ENCODE results near the gene NR3C1. TPM values are rescaled to one million over a fixed set of nuclear protein-coding genes. Genes with fewer than 3 reads are reported as not detected.

NR3C1 gene
- total and polyA plus RNA-seq, 2 of the 13 experiments (the other 11 are each of a cell fraction or from before 2014, with no cell fraction given), result 10.0 to 24.3 TPM

DNA sequence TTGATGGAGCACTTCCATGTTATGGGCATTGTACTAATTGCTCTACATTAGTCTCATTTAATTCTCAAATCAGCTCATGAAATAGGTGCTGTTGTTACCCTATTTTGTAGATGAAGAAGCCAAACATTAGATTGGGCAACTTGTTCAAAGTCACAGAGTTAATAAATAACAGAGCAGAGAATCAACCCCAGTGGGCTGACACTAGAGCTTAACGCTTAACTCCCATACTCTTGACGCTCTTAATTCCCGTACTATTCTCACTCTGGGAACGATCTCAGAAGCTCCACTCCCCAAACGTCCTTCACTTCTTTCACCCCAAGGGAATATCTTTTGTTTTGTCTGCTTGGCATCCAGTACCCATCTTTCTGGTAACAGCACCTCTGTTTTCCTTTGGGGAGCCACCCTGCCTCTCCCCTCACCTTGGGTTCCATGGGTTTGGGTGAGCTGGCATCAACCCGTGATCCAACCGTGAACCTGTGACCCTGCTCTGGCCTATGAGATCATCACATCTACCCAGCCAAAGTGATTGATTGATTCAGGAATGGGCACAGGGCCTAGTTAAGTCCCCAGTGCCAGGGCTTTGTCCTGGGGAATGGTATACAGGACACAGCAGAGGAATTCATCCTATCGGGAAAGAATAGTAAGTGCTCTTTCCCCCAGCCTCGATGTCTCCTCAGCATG lies 169.2 kb downstream of the NR3C1 start (continued):
- TF ChIP-seq, protein P1, sequence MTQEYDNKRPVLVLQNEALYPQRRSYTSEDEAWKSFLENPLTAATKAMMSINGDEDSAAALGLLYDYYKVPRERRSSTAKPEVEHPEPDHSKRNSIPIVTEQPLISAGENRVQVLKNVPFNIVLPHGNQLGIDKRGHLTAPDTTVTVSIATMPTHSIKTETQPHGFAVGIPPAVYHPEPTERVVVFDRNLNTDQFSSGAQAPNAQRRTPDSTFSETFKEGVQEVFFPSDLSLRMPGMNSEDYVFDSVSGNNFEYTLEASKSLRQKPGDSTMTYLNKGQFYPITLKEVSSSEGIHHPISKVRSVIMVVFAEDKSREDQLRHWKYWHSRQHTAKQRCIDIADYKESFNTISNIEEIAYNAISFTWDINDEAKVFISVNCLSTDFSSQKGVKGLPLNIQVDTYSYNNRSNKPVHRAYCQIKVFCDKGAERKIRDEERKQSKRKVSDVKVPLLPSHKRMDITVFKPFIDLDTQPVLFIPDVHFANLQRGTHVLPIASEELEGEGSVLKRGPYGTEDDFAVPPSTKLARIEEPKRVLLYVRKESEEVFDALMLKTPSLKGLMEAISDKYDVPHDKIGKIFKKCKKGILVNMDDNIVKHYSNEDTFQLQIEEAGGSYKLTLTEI (CRISPR knock-in tag; conservative IDR thresholded peaks at IDR 0.05), result no peak
- no peak for TF ChIP-seq ZNF331 (CRISPR knock-in tag; IDR thresholded peaks at IDR 0.05)
- TF ChIP-seq HNF4G (IDR thresholded peaks at IDR 0.05; ENCODE audit: borderline replicate concordance, low read depth, low read length), result peak; percentile 19; the same call in 1 of the 2 replicates
- TF ChIP-seq HNF4G (CRISPR knock-in tag; IDR thresholded peaks at IDR 0.05; ENCODE audit: borderline replicate concordance, low read depth), result no peak
- peak; percentile 63; the same call in 1 of the 2 replicates for TF ChIP-seq ZSCAN31 (CRISPR knock-in tag; IDR thresholded peaks at IDR 0.05; ENCODE audit: low read depth)
- TF ChIP-seq, protein P2, sequence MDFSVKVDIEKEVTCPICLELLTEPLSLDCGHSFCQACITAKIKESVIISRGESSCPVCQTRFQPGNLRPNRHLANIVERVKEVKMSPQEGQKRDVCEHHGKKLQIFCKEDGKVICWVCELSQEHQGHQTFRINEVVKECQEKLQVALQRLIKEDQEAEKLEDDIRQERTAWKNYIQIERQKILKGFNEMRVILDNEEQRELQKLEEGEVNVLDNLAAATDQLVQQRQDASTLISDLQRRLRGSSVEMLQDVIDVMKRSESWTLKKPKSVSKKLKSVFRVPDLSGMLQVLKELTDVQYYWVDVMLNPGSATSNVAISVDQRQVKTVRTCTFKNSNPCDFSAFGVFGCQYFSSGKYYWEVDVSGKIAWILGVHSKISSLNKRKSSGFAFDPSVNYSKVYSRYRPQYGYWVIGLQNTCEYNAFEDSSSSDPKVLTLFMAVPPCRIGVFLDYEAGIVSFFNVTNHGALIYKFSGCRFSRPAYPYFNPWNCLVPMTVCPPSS (IDR thresholded peaks at IDR 0.05), result no peak
- peak; percentile 73 for TF ChIP-seq ZNF747 (CRISPR knock-in tag; IDR thresholded peaks at IDR 0.05; ENCODE audit: borderline replicate concordance)
- TF ChIP-seq, protein P3, sequence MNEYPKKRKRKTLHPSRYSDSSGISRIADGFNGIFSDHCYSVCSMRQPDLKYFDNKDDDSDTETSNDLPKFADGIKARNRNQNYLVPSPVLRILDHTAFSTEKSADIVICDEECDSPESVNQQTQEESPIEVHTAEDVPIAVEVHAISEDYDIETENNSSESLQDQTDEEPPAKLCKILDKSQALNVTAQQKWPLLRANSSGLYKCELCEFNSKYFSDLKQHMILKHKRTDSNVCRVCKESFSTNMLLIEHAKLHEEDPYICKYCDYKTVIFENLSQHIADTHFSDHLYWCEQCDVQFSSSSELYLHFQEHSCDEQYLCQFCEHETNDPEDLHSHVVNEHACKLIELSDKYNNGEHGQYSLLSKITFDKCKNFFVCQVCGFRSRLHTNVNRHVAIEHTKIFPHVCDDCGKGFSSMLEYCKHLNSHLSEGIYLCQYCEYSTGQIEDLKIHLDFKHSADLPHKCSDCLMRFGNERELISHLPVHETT (CRISPR knock-in tag; conservative IDR thresholded peaks at IDR 0.05), result no peak
- TF ChIP-seq MAFF (IDR thresholded peaks at IDR 0.05; ENCODE audit: low read depth, low read length), result no peak
- no peak for TF ChIP-seq THAP11 (CRISPR knock-in tag; IDR thresholded peaks at IDR 0.05)
- TF ChIP-seq, protein P4, sequence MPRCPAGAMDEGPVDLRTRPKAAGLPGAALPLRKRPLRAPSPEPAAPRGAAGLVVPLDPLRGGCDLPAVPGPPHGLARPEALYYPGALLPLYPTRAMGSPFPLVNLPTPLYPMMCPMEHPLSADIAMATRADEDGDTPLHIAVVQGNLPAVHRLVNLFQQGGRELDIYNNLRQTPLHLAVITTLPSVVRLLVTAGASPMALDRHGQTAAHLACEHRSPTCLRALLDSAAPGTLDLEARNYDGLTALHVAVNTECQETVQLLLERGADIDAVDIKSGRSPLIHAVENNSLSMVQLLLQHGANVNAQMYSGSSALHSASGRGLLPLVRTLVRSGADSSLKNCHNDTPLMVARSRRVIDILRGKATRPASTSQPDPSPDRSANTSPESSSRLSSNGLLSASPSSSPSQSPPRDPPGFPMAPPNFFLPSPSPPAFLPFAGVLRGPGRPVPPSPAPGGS (CRISPR knock-in tag; IDR thresholded peaks at IDR 0.05), result no peak
- TF ChIP-seq, protein P5, sequence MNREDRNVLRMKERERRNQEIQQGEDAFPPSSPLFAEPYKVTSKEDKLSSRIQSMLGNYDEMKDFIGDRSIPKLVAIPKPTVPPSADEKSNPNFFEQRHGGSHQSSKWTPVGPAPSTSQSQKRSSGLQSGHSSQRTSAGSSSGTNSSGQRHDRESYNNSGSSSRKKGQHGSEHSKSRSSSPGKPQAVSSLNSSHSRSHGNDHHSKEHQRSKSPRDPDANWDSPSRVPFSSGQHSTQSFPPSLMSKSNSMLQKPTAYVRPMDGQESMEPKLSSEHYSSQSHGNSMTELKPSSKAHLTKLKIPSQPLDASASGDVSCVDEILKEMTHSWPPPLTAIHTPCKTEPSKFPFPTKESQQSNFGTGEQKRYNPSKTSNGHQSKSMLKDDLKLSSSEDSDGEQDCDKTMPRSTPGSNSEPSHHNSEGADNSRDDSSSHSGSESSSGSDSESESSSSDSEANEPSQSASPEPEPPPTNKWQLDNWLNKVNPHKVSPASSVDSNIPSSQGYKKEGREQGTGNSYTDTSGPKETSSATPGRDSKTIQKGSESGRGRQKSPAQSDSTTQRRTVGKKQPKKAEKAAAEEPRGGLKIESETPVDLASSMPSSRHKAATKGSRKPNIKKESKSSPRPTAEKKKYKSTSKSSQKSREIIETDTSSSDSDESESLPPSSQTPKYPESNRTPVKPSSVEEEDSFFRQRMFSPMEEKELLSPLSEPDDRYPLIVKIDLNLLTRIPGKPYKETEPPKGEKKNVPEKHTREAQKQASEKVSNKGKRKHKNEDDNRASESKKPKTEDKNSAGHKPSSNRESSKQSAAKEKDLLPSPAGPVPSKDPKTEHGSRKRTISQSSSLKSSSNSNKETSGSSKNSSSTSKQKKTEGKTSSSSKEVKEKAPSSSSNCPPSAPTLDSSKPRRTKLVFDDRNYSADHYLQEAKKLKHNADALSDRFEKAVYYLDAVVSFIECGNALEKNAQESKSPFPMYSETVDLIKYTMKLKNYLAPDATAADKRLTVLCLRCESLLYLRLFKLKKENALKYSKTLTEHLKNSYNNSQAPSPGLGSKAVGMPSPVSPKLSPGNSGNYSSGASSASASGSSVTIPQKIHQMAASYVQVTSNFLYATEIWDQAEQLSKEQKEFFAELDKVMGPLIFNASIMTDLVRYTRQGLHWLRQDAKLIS (CRISPR knock-in tag; IDR thresholded peaks at IDR 0.05), result no peak
- TF ChIP-seq, protein P6, sequence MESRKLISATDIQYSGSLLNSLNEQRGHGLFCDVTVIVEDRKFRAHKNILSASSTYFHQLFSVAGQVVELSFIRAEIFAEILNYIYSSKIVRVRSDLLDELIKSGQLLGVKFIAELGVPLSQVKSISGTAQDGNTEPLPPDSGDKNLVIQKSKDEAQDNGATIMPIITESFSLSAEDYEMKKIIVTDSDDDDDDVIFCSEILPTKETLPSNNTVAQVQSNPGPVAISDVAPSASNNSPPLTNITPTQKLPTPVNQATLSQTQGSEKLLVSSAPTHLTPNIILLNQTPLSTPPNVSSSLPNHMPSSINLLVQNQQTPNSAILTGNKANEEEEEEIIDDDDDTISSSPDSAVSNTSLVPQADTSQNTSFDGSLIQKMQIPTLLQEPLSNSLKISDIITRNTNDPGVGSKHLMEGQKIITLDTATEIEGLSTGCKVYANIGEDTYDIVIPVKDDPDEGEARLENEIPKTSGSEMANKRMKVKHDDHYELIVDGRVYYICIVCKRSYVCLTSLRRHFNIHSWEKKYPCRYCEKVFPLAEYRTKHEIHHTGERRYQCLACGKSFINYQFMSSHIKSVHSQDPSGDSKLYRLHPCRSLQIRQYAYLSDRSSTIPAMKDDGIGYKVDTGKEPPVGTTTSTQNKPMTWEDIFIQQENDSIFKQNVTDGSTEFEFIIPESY (CRISPR knock-in tag; IDR thresholded peaks at IDR 0.05), result no peak
- TF ChIP-seq, protein P7, sequence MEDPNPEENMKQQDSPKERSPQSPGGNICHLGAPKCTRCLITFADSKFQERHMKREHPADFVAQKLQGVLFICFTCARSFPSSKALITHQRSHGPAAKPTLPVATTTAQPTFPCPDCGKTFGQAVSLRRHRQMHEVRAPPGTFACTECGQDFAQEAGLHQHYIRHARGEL (CRISPR knock-in tag; IDR thresholded peaks at IDR 0.05), result no peak
- peak; percentile 55; the same call in 1 of the 2 replicates for TF ChIP-seq NCOR1 (IDR thresholded peaks at IDR 0.05; ENCODE audit: borderline replicate concordance, low read length)
- TF ChIP-seq SOX6 (IDR thresholded peaks at IDR 0.05), result no peak
- TF ChIP-seq SOX6 (CRISPR knock-in tag; IDR thresholded peaks at IDR 0.05), result peak; percentile 34; the same call in 1 of the 2 replicates

All from HepG2 (cell line).